Vagina (tissue), 2 donors: ENCODE results near the gene CD9. TPM values are rescaled to one million over a fixed set of nuclear protein-coding genes. Genes with fewer than 3 reads are reported as not detected.
A peak's percentile ranks its signal among the peaks of the same experiment; 100 is the strongest.

Source experiments
- DNase-seq, 2 donors: peaks; one replicate each; pipeline ENCODE4 v3.0.0-alpha.2; 2017; ENCODE audit errors: extremely low spot score in 2 of 2
- H3K27ac ChIP-seq: fragments of 200-600 bp; sonication (generic); one replicate; pipeline ENCODE4 v1.5.1; 2019
- H3K27me3 ChIP-seq: fragments of 200-600 bp; sonication (generic); one replicate; pipeline ENCODE4 v1.5.1; 2019
- H3K36me3 ChIP-seq, 2 donors: fragments of 200-600 bp; sonication (generic); one replicate each; pipeline ENCODE4 v1.5.1; 2017 to 2019
- H3K4me1 ChIP-seq: fragments of 200-600 bp; sonication (generic); one replicate; pipeline ENCODE4 v1.5.1; 2019
- H3K4me3 ChIP-seq, 2 donors: fragments of 200-600 bp; sonication (generic); 1 replicate in 1 of 2; 2 replicates in 1 of 2; pipeline ENCODE4 v1.5.1; 2016 to 2019
- H3K9me3 ChIP-seq: fragments of 200-600 bp; sonication (generic); one replicate; pipeline ENCODE4 v1.5.1; 2019
- CTCF ChIP-seq, 3 experiments: fragments of 450-650 bp in 2 of 3; fragments of 200-600 bp in 1 of 3; sonication (generic) in 1 of 3; IDR thresholded peaks; one replicate each; pipeline ENCODE4 v1.5.1; 2017 to 2019; ENCODE audit warnings: antibody characterized with exemption in 3 of 3, mild to moderate bottlenecking in 2 of 3, moderate library complexity in 2 of 3
- POLR2A ChIP-seq, 2 donors: fragments of 450-650 bp; IDR thresholded peaks; one replicate each; pipeline ENCODE4 v1.6.1; 2017; ENCODE audit warnings: antibody characterized with exemption in 2 of 2, mild to moderate bottlenecking in 2 of 2, moderate library complexity in 2 of 2
- POLR2AphosphoS5 ChIP-seq, 2 donors: sonication (generic); formaldehyde crosslinking; IDR thresholded peaks; one replicate each; pipeline ENCODE4 v1.9.0; 2017; ENCODE audit warnings: antibody characterized with exemption in 2 of 2, mild to moderate bottlenecking in 2 of 2, low read depth in 1 of 2; ENCODE audit not compliant: insufficient read depth in 1 of 2
- intact Hi-C: fragments of 100-400 bp; cut with DNase I; formaldehyde crosslinking; loops from one replicate; pipeline ENCODE4 v1.15.1; 2023
- total RNA-seq: library from RNA; depleted of rRNA; stranded (reverse); fragments of >200 nt; gene quantifications from one replicate; pipeline ENCODE4 v1.2.3, GENCODE V29; 2016

CD9 gene
- total RNA-seq, 1 donor from 2014 or later = 366 TPM

- peaks cover 0 to 5% of the 10 kb centered on the region in 2 donors for H3K36me3 ChIP-seq
- H3K27me3 ChIP-seq = no peaks in the 10 kb centered on the region
- no peak for DNase-seq
- peaks cover 100% of the 10 kb centered on the region for H3K4me1 ChIP-seq
- no peaks in the 10 kb centered on the region for H3K9me3 ChIP-seq
- peak overlapping the region; percentile 81 for H3K27ac ChIP-seq
- peak overlapping the region; percentile 4 to 7 for H3K4me3 ChIP-seq
- TF ChIP-seq POLR2A (IDR thresholded peaks at IDR 0.05) (no peak), CTCF (IDR thresholded peaks at IDR 0.05) (no peak), POLR2AphosphoS5 (IDR thresholded peaks at IDR 0.05; ENCODE audit: insufficient read depth in 1 of 2, low read depth in 1 of 2) (peak; percentile 55 to 73)
- intact Hi-C loops = no loop called here
These were observed 15.8 kb downstream of the CD9 start for GRCh38 chr12:6215932-6216494.

- Histone ChIP-seq H3K4me1 (peaks cover 100% of the 10 kb centered on the region), H3K27ac (peak overlapping the region; percentile 81), H3K36me3 (peaks cover 0 to 5% of the 10 kb centered on the region in 2 donors), H3K27me3 (no peaks in the 10 kb centered on the region), H3K4me3 (peak overlapping the region in 1 of 2 donors; percentile 4), H3K9me3 (no peaks in the 10 kb centered on the region)
- TF ChIP-seq POLR2AphosphoS5 (IDR thresholded peaks at IDR 0.05; ENCODE audit: insufficient read depth in 1 of 2, low read depth in 1 of 2) (no peak), POLR2A (IDR thresholded peaks at IDR 0.05) (no peak), CTCF (IDR thresholded peaks at IDR 0.05) (no peak)
- no peak for DNase-seq
- intact Hi-C loops = no loop called here
These were observed 16.4 kb downstream of the CD9 start for GRCh38 chr12:6216581-6216980.

GRCh38 chr12:6218347-6218925 is 18.2 kb downstream of the CD9 start:
- no peak overlapping the region for H3K4me3 ChIP-seq
- H3K36me3 ChIP-seq = peaks cover 0 to 5% of the 10 kb centered on the region in 2 donors
- intact Hi-C loops = no loop called here
- peaks cover 100% of the 10 kb centered on the region for H3K4me1 ChIP-seq
- no peak for DNase-seq
- H3K9me3 ChIP-seq = no peaks in the 10 kb centered on the region
- H3K27ac ChIP-seq = peak overlapping the region; percentile 81
- no peaks in the 10 kb centered on the region for H3K27me3 ChIP-seq
- TF ChIP-seq POLR2AphosphoS5 (IDR thresholded peaks at IDR 0.05; ENCODE audit: insufficient read depth in 1 of 2, low read depth in 1 of 2) (no peak), CTCF (IDR thresholded peaks at IDR 0.05) (no peak), POLR2A (IDR thresholded peaks at IDR 0.05) (no peak)

GRCh38 chr12:6219980-6220379 is 19.8 kb downstream of the CD9 start:
- H3K9me3 ChIP-seq = no peaks in the 10 kb centered on the region
- DNase-seq = no peak
- peak overlapping the region; percentile 64 for H3K27ac ChIP-seq
- intact Hi-C loops = no loop called here
- H3K4me1 ChIP-seq = peaks cover 100% of the 10 kb centered on the region
- no peak overlapping the region for H3K4me3 ChIP-seq
- no peak for TF ChIP-seq CTCF (IDR thresholded peaks at IDR 0.05)
- no peak for TF ChIP-seq POLR2A (IDR thresholded peaks at IDR 0.05)
- no peak for TF ChIP-seq POLR2AphosphoS5 (IDR thresholded peaks at IDR 0.05; ENCODE audit: insufficient read depth in 1 of 2, low read depth in 1 of 2)
- H3K27me3 ChIP-seq = no peaks in the 10 kb centered on the region
- peaks cover 0 to 5% of the 10 kb centered on the region in 2 donors for H3K36me3 ChIP-seq

- peaks cover 100% of the 10 kb centered on the region for H3K4me1 ChIP-seq
- H3K27ac ChIP-seq = peak overlapping the region; percentile 64
- intact Hi-C loops = no loop called here
- TF ChIP-seq POLR2A (IDR thresholded peaks at IDR 0.05) = no peak
- TF ChIP-seq POLR2AphosphoS5 (IDR thresholded peaks at IDR 0.05; ENCODE audit: insufficient read depth in 1 of 2, low read depth in 1 of 2) = no peak
- TF ChIP-seq CTCF (IDR thresholded peaks at IDR 0.05) = no peak
- no peak for DNase-seq
- peaks cover 0 to 11% of the 10 kb centered on the region in 2 donors for H3K36me3 ChIP-seq
- no peaks in the 10 kb centered on the region for H3K27me3 ChIP-seq
- H3K9me3 ChIP-seq = no peaks in the 10 kb centered on the region
- H3K4me3 ChIP-seq = no peak overlapping the region
These were observed 20.9 kb downstream of the CD9 start for GRCh38 chr12:6221146-6221545.
